H1 (cell line): Measurements from ENCODE around the gene CDH20. TPM values are rescaled to one million over a fixed set of nuclear protein-coding genes. Genes with fewer than 3 reads are reported as not detected.

Source experiments
- CTCF ChIA-PET: fragments of 300-600 bp; sonication (Branson Sonifier 250); formaldehyde crosslinking; loops from one replicate; lab custom pipeline; 2021; ENCODE audit not compliant: partially characterized antibody; lab: Charles Lee
- POLR2A ChIA-PET: fragments of 300-600 bp; sonication (Branson Sonifier 250); formaldehyde crosslinking; loops from one replicate; lab custom pipeline; 2021; ENCODE audit warnings: inconsistent platforms; ENCODE audit not compliant: partially characterized antibody; lab: Charles Lee
- DNase-seq, 2 experiments: peaks; one replicate each; pipeline versions ENCODE4 v3.0.0 to v3.0.0-alpha.2; 2010 to 2022; ENCODE audit warnings: low spot score in 2 of 2, low read depth in 1 of 2, mixed read lengths in 1 of 2
- FAIRE-seq: peaks from 2 replicates; lab custom pipeline; 2011; peaks lifted over from hg19 to GRCh38; lab: Jason Lieb, UNC
- H2AFZ ChIP-seq: 2 replicates; pipeline ENCODE4 v1.8.1; 2012; ENCODE audit warnings: low read length, inconsistent platforms
- H2AK5ac ChIP-seq: 2 replicates; pipeline ENCODE4 v1.6.1; 2013; ENCODE audit warnings: low read depth, low read length
- H2BK120ac ChIP-seq: replicated peaks from 2 replicates; pipeline ENCODE3; 2013; ENCODE audit warnings: low read depth, low read length, inconsistent platforms
- H2BK12ac ChIP-seq: 2 replicates; pipeline ENCODE4 v1.6.1; 2013; ENCODE audit warnings: low read depth, low read length
- H2BK15ac ChIP-seq: 2 replicates; pipeline ENCODE4 v1.6.1; 2013; ENCODE audit warnings: low read length
- H2BK20ac ChIP-seq: 2 replicates; pipeline ENCODE4 v1.6.1; 2013; ENCODE audit warnings: low read length
- H2BK5ac ChIP-seq: 2 replicates; pipeline ENCODE4 v1.6.1; 2013; ENCODE audit warnings: low read depth, low read length
- H3K14ac ChIP-seq: 2 replicates; pipeline ENCODE4 v1.6.1; 2013; ENCODE audit warnings: inconsistent platforms; ENCODE audit not compliant: insufficient read length
- H3K18ac ChIP-seq: 2 replicates; pipeline ENCODE4 v1.6.1; 2013; ENCODE audit warnings: low read length; ENCODE audit errors: extremely low read depth
- H3K23ac ChIP-seq: 2 replicates; pipeline ENCODE4 v1.6.1; 2013; ENCODE audit warnings: inconsistent platforms; ENCODE audit not compliant: insufficient read length
- H3K23me2 ChIP-seq: 2 replicates; pipeline ENCODE4 v1.6.1; 2013; ENCODE audit warnings: low read depth, low read length
- H3K27ac ChIP-seq: 2 replicates; pipeline ENCODE4 v1.6.1; 2011; ENCODE audit warnings: low read depth, low read length, inconsistent platforms
- H3K27me3 ChIP-seq, 4 experiments: replicated peaks in 1 of 4; 1 replicate in 1 of 4; 2 replicates in 3 of 4; pipeline versions ENCODE4 v1.6.1 to v1.8.1; 2011 to 2013; ENCODE audit warnings: low read length in 3 of 4, mild to moderate bottlenecking in 3 of 4, inconsistent platforms in 2 of 4, mixed read lengths in 2 of 4, moderate library complexity in 1 of 4; ENCODE audit not compliant: control insufficient read depth in 3 of 4, insufficient read depth in 3 of 4; ENCODE audit errors: extremely low read depth in 1 of 4
- H3K36me3 ChIP-seq, 4 experiments: 2 replicates each; pipeline versions ENCODE4 v1.6.1 to v1.8.1; 2011 to 2013; ENCODE audit warnings: mild to moderate bottlenecking in 4 of 4, low read length in 3 of 4, moderate library complexity in 2 of 4, control low read depth in 1 of 4, inconsistent platforms in 1 of 4; ENCODE audit not compliant: insufficient read depth in 4 of 4, control insufficient read depth in 2 of 4
- H3K4ac ChIP-seq: replicated peaks from 2 replicates; pipeline ENCODE3; 2013; ENCODE audit warnings: low read length, low read depth, mixed read lengths, inconsistent platforms; ENCODE audit not compliant: insufficient read length
- H3K4me1 ChIP-seq, 4 experiments: replicated peaks in 1 of 4; 1 replicate in 1 of 4; 2 replicates in 3 of 4; pipeline versions ENCODE4 v1.6.1 to v1.8.1; 2011 to 2013; ENCODE audit warnings: low read length in 3 of 4, inconsistent platforms in 2 of 4, mixed read lengths in 1 of 4; ENCODE audit not compliant: insufficient read depth in 4 of 4, control insufficient read depth in 3 of 4
- H3K4me2 ChIP-seq, 2 experiments: 2 replicates each; pipeline versions ENCODE4 v1.6.1 to v1.8.1; 2011 to 2013; ENCODE audit warnings: low read depth in 2 of 2, low read length in 2 of 2, control low read depth in 1 of 2, inconsistent platforms in 1 of 2, mild to moderate bottlenecking in 1 of 2; ENCODE audit not compliant: insufficient read depth in 1 of 2
- H3K4me3 ChIP-seq, 4 experiments: fragments of 200-600, 300-600 bp in 1 of 4; sonication (generic), shearing (Covaris generic), sonication (Bioruptor Twin) in 1 of 4; 2 replicates each; pipeline versions ENCODE4 v1.5.1 to v1.8.1; 2011 to 2016; ENCODE audit warnings: low read length in 4 of 4, low read depth in 3 of 4, control low read depth in 2 of 4, inconsistent platforms in 2 of 4, mild to moderate bottlenecking in 2 of 4, mixed read lengths in 1 of 4, moderate library complexity in 1 of 4; ENCODE audit not compliant: insufficient read depth in 2 of 4; ENCODE audit errors: extremely low read depth in 1 of 4
- H3K56ac ChIP-seq: replicated peaks from 2 replicates; pipeline ENCODE3; 2013; ENCODE audit warnings: low read depth, mild to moderate bottlenecking, mixed read lengths, low read length, inconsistent platforms; ENCODE audit not compliant: insufficient read length
- H3K79me1 ChIP-seq: 2 replicates; pipeline ENCODE4 v1.6.1; 2013; ENCODE audit warnings: low read depth, low read length, control low read depth
- H3K79me2 ChIP-seq, 2 experiments: 2 replicates each; pipeline versions ENCODE4 v1.6.1 to v1.8.1; 2012 to 2013; ENCODE audit warnings: low read length in 2 of 2, mild to moderate bottlenecking in 2 of 2, inconsistent platforms in 1 of 2; ENCODE audit not compliant: insufficient read depth in 2 of 2, control insufficient read depth in 1 of 2
- H3K9ac ChIP-seq, 4 experiments: replicated peaks in 1 of 4; 1 replicate in 1 of 4; 2 replicates in 3 of 4; pipeline versions ENCODE4 v1.6.1 to v1.8.1; 2011 to 2013; ENCODE audit warnings: low read depth in 3 of 4, low read length in 3 of 4, control low read depth in 2 of 4, mild to moderate bottlenecking in 2 of 4, moderate library complexity in 2 of 4, inconsistent platforms in 1 of 4; ENCODE audit errors: extremely low read depth in 1 of 4
- H3K9me3 ChIP-seq, 2 experiments: 2 replicates each; pipeline versions ENCODE4 v1.6.1 to v1.8.1; 2012 to 2013; ENCODE audit warnings: mild to moderate bottlenecking in 2 of 2, moderate library complexity in 2 of 2, control low read depth in 1 of 2, inconsistent platforms in 1 of 2, low read depth in 1 of 2, low read length in 1 of 2, mixed read lengths in 1 of 2; ENCODE audit not compliant: insufficient read depth in 2 of 2
- H4K20me1 ChIP-seq, 2 experiments: replicated peaks in 1 of 2; 2 replicates each; pipeline versions ENCODE3 to v1.8.1; 2011 to 2013; ENCODE audit warnings: inconsistent platforms in 2 of 2, low read length in 2 of 2, mild to moderate bottlenecking in 1 of 2; ENCODE audit not compliant: insufficient read depth in 2 of 2, control insufficient read depth in 1 of 2
- H4K5ac ChIP-seq: 2 replicates; pipeline ENCODE4 v1.6.1; 2013; ENCODE audit warnings: low read length, low read depth, mixed read lengths, inconsistent platforms; ENCODE audit not compliant: insufficient read length
- H4K8ac ChIP-seq: 2 replicates; pipeline ENCODE4 v1.8.0; 2013; ENCODE audit warnings: mild to moderate bottlenecking, moderate library complexity, low read length, inconsistent platforms; ENCODE audit not compliant: insufficient read depth; ENCODE audit errors: extremely low read depth
- H4K91ac ChIP-seq: replicated peaks from 2 replicates; pipeline ENCODE3; 2013; ENCODE audit warnings: low read length, mixed read lengths, inconsistent platforms; ENCODE audit not compliant: insufficient read length
- CBX8 ChIP-seq: fragments of 300-800, 300-1000 bp; sonication (generic); IDR thresholded peaks from 2 replicates; pipeline ENCODE4 v1.7.1; 2016; ENCODE audit warnings: low read depth, low read length, borderline replicate concordance
- EZH2 ChIP-seq: fragments of 200-600 bp; sonication (generic); IDR thresholded peaks from 2 replicates; pipeline ENCODE4 v1.7.1; 2012; ENCODE audit warnings: low read depth, mild to moderate bottlenecking, moderate library complexity, low read length, inconsistent platforms; ENCODE audit not compliant: severe bottlenecking
- GTF2F1 ChIP-seq: IDR thresholded peaks from 2 replicates; pipeline ENCODE4 v1.6.1; 2012; ENCODE audit warnings: low read depth, low read length, improper control_type of control experiment, borderline replicate concordance
- RAD21 ChIP-seq, 2 experiments: IDR thresholded peaks in 1 of 2; conservative IDR thresholded peaks in 1 of 2; 2 replicates each; pipeline ENCODE4 v1.6.1; 2011; ENCODE audit warnings: low read depth in 2 of 2, low read length in 2 of 2, improper control_type of control experiment in 1 of 2, inconsistent platforms in 1 of 2, mild to moderate bottlenecking in 1 of 2, moderate library complexity in 1 of 2
- RFX5 ChIP-seq: IDR thresholded peaks from 2 replicates; pipeline ENCODE4 v1.6.1; 2011; ENCODE audit warnings: low read depth, low read length, improper control_type of control experiment, borderline replicate concordance
- RXRA ChIP-seq: IDR thresholded peaks from 2 replicates; pipeline ENCODE4 v1.6.1; 2011; ENCODE audit warnings: low read depth, mild to moderate bottlenecking, low read length, moderate library complexity; ENCODE audit not compliant: insufficient read depth
- SAP30 ChIP-seq: fragments of 300-600 bp; sonication (generic); IDR thresholded peaks from 2 replicates; pipeline ENCODE4 v1.7.1; 2012; ENCODE audit warnings: low read length, moderate library complexity, mild to moderate bottlenecking, inconsistent platforms; ENCODE audit not compliant: insufficient read depth, insufficient replicate concordance
- TCF12 ChIP-seq: IDR thresholded peaks from 2 replicates; pipeline ENCODE4 v1.6.1; 2011; ENCODE audit warnings: low read depth, mild to moderate bottlenecking, low read length
- TEAD4 ChIP-seq: IDR thresholded peaks from 2 replicates; pipeline ENCODE4 v1.6.1; 2012; ENCODE audit warnings: low read depth, low read length, inconsistent platforms, mixed read lengths
- YY1 ChIP-seq: IDR thresholded peaks from 2 replicates; pipeline ENCODE4 v1.6.1; 2011; ENCODE audit warnings: low read depth, mild to moderate bottlenecking, low read length
- WGBS, 2 experiments: shearing (Covaris generic) in 1 of 2; methylation state at CpG; one replicate each; pipeline versions ENCODE4 v1.1.6 to v1.1.7; 2013 to 2015; ENCODE audit warnings: low lambda C conversion rate in 2 of 2, mixed read lengths in 2 of 2, inconsistent platforms in 1 of 2, low coverage in 1 of 2, missing lambda C conversion rate in 1 of 2; ENCODE audit not compliant: insufficient replicate concordance in 2 of 2, insufficient coverage in 1 of 2, insufficient read length in 1 of 2; ENCODE audit errors: extremely low coverage in 1 of 2, missing lambda C conversion rate in 1 of 2; 5-methylcytosine and 5-hydroxymethylcytosine counted together
- polyA plus RNA-seq, 7 experiments: library from polyadenylated mRNA; depleted of rRNA in 3 of 7; stranded (reverse) in 5 of 7; unstranded in 2 of 7; fragments of >200 nt in 5 of 7; fragments of 200-250 nt in 2 of 7; gene quantifications; 1 replicate in 5 of 7; 2 replicates in 1 of 7; 4 replicates in 1 of 7; pipeline versions ENCODE4 v1.2.1 to v1.2.3, GENCODE V29; 2011 to 2013; ENCODE audit warnings: missing spikeins in 2 of 7, mixed read lengths in 2 of 7
- total RNA-seq: library from RNA; stranded (reverse); fragmentation: NEBNext Ultra II Directional; extraction: Animal tissue kit (Norgen Biotek cat#: 25700); gene quantifications from 2 replicates; pipeline ENCODE4 v1.2.1, GENCODE V29; 2021
- TF ChIP-seq, protein P1 (sequence below): IDR thresholded peaks from 2 replicates; pipeline ENCODE4 v1.6.1; 2012; ENCODE audit warnings: low read length, inconsistent platforms

Gene CDH20
- total and polyA plus RNA-seq, 2 of the 8 experiments (the other 6 are each of a cell fraction or from before 2014, with no cell fraction given), result 0.07 to 0.12 TPM

DNA sequence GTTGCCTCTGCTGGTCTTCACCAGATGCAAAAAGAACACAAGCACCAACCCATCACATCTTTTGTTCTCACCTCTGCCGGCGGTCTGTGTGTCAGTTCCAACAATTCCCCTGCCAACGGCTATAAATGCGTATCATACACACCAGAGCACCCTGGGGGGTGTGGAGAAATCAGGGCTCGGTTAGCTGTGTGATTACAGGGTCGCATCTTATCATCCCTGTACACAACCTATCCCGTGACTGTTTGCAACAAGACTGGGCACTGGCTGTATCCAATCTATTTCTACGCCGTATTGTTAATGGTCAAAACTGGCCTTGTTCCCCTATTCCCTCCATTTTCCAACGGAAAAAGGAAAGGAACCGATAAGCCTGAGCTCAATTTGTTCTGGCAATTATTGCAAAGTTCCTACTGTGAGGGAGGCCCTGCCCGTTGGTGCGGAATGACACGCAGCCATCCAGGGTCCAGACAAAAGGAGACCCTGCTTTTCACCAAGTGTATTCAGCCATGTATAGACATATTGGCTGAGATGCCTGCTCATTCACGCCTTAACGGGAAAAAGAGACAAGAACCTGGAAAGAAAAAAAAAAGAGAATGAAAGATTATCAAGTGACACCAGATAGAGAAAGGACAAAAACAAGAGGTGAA, 136.9 kb downstream of the CDH20 start:
- Histone ChIP-seq H4K91ac (no peak overlapping the region), H3K4me1 (peaks cover 0 to 6% (median 0%) of the 10 kb centered on the region in 4 experiments; a peak in 1 of 7 replicates), H2BK5ac (no peak overlapping the region), H3K4ac (no peak overlapping the region), H3K14ac (no peak overlapping the region), H3K9ac (no peak overlapping the region), H2BK12ac (no peak overlapping the region), H3K36me3 (no peaks in the 10 kb centered on the region), H3K18ac (no peak overlapping the region), H2BK15ac (no peak overlapping the region), H4K20me1 (no peaks in the 10 kb centered on the region), H3K23me2 (no peaks in the 10 kb centered on the region; the same call in 1 of the 2 replicates), H3K27ac (no peak overlapping the region), H2BK120ac (no peak overlapping the region), H3K27me3 (0 out of 7 replicates have a peak, but pooled peaks cover 0 to 3% (median 0%) of the 10 kb centered on the region in 4 experiments), H3K79me1 (no peaks in the 10 kb centered on the region), H3K23ac (no peak overlapping the region), H2AFZ (no peak overlapping the region), H2BK20ac (no peak overlapping the region), H3K9me3 (no peaks in the 10 kb centered on the region), H2AK5ac (no peak overlapping the region), H3K4me3 (no peak overlapping the region), H3K56ac (no peak overlapping the region), H4K8ac (no peak overlapping the region), H3K79me2 (no peaks in the 10 kb centered on the region), H3K4me2 (no peak overlapping the region), H4K5ac (no peak overlapping the region)
- POLR2A ChIA-PET, result no interaction called here
- no peak for FAIRE-seq
- DNase-seq, result no peak
- WGBS, 2 experiments, result 94% methylated on average over 16 of the region's 16 CpGs; no CpG with 5 or more reads in 1 of the 2 experiments
- CTCF ChIA-PET, result interaction anchor here (0.7 kb wide), 1 partner anchor 84 kb away, joined by 3 read pairs; no protein-coding TSS in a partner anchor
- no peak for TF ChIP-seq RAD21 (IDR thresholded peaks at IDR 0.05 in 1 of 2, conservative IDR thresholded peaks at IDR 0.05 in 1 of 2; ENCODE audit: low read depth in 2 of 2, low read length in 2 of 2)
- no peak for TF ChIP-seq YY1
- TF ChIP-seq, protein P1, sequence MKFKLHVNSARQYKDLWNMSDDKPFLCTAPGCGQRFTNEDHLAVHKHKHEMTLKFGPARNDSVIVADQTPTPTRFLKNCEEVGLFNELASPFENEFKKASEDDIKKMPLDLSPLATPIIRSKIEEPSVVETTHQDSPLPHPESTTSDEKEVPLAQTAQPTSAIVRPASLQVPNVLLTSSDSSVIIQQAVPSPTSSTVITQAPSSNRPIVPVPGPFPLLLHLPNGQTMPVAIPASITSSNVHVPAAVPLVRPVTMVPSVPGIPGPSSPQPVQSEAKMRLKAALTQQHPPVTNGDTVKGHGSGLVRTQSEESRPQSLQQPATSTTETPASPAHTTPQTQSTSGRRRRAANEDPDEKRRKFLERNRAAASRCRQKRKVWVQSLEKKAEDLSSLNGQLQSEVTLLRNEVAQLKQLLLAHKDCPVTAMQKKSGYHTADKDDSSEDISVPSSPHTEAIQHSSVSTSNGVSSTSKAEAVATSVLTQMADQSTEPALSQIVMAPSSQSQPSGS, result no peak
- no peak for TF ChIP-seq RXRA
- TF ChIP-seq GTF2F1, result no peak
- TF ChIP-seq CBX8, result no peak
- TF ChIP-seq TEAD4, result no peak
- no peak for TF ChIP-seq TCF12
- TF ChIP-seq RFX5, result no peak
- no peak for TF ChIP-seq EZH2
- TF ChIP-seq SAP30, result no peak
